DMS 273 treated with DMSO at 0.1 percent for 48 hours (cell line): ENCODE results near the gene CCDC8.
"Not testable (repeated sequence)": the region's sequence is repeated elsewhere in the genome, so short reads cannot be mapped to it uniquely, and the experiment has no call there.

Source experiments
- DNase-seq: peaks from one replicate; lab custom pipeline; 2025; lab: John Stamatoyannopoulos, UW

Gene CCDC8

DNA sequence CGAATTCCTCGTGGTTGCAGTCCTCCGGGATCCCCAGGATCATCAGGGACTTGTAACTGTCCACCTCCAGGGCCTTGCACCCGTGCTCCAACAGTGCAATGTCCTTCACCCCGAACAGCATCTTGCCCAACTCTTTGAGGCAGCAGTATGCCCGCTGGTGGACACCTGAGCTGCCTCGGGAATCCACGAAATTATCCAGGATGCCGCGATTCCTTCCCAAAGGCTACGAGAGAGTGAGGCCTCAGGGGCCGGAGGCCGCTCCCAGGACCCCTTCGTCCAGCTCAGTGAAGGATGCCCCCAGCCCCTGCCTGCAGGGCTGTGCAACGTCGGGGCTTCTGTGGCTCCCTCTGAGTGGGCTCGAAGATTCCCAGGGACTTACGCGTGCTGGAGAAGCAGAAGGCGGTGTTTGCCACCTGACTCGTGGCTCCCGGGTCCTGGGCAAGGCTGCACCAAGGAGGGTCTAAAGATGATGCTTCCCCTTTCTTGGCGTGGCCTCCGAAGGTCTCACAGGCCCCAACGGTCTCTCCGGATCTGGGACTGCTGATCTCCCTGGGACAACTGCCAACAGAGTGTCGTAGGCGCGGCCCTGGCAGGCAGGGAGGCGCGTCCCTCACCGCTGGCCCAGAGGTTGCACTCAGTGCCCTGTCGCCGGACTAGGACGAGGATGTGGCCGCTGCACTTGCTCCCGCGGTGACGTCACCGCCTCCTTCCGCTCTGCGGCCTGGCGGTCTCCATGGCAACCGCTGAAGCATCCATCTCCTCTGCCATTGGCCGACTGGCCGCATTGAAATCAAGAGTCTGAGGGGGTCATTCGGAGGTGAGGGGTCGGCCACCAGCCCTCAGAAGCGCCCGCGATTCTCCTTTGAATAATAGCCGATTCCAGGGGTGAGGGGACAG lies 15.1 kb upstream of the CCDC8 start, which contains the start of gene PNMA8C:
PNMA8C (minus strand) TSS at position 698 of the 897 bp plus-strand sequence; CDS start at position 121, 577 bp downstream.
- DNase-seq = no peak

DNA sequence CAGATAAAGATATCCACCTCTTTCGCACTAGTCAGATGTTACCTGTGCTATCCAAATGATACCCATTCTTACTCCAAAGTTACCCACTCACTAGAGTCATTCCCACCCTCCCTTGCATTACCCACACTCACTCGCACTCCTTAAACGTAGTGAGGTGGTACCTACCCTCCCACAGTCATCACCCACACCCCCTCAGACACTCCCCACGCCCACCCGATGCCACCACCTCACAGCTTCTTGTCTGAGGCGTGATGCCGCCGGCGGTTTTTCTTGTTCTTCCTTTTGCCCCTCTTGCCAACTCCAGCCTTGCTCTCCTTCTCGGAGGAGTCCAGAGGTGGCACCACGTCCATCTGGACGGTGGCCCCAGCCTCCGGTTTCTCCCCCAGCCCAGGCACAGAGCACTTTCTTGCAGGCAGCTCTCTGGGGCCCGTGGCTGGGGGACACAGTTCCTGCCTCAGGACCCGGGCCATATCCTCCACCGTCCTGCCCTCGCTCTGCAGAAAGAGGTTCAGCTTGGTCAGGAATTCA lies 14.2 kb upstream of the CCDC8 start:
- DNase-seq = no peak

DNA sequence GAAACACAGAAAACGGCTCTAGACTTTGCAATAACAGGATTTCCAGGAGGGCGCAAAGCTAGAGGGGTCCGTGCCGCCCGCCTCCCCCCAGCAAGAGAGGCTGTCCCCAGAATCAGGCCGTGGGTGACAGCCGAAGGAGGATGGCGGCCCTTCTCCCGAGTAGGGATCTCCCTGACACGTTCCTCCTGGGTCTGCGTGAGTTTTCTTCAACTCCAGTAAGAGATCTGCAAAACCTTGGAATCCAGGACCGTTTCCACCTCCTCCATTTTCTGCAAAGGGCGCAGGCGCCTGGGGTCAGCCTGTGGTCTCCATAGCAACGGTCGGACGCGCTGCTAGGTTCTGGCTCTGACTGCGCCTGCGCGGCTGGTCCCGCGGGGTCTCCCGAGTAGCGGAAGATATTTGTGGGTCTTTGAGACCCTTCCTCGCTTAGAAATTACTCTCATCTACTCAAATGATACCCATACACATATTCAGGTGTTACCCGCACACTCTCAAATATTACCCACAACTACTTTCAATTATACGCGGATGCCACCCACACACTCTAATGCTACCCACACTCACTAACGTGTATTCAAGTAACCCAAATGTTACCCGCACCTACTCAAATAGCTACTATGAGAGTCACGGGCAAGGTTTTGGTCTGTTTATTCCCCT lies 13.3 kb upstream of the CCDC8 start:
- no peak for DNase-seq

DNA sequence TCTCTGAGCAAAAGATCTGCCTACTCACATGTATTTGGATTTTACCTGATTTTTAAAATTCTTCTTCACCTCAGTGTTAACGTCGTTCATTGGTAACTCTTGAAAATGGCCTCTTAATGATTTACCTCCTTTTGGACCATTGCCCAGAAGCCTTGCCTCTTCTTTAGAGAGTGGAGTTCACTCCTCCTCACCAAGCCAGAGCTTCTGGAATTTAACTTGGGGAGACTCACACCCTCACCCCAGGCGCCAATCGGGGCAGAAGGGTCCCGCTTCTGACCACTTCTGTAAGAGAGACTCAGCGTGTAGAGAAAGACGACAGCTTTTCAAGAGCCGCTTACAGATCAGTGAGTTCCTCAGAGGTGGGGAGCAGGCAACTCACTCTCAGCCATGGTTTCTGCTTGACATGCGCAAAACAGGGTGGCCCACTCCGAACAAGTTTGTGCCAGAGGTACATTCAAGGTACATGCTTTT lies 12.7 kb upstream of the CCDC8 start:
- no peak for DNase-seq

DNA sequence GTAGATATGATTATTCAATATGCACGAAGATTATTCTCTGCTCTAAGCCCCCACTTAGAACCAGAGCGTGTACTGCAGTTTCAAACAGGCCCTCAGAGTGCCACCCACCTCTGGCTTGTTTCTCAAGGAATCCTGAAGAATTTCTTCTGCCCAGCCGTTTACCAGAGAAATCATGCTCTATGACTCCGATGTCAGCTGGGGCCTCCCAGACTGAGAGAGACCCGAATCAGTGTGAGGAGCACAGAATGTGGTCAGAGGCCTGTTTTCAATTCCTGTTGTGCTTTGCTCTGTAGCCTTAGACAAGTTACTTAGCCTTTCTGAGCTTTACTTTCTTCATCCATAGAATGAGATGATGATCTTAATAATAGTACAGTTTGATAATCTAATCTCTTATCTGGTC lies 9.8 kb upstream of the CCDC8 start:
- no peak for DNase-seq

DNA sequence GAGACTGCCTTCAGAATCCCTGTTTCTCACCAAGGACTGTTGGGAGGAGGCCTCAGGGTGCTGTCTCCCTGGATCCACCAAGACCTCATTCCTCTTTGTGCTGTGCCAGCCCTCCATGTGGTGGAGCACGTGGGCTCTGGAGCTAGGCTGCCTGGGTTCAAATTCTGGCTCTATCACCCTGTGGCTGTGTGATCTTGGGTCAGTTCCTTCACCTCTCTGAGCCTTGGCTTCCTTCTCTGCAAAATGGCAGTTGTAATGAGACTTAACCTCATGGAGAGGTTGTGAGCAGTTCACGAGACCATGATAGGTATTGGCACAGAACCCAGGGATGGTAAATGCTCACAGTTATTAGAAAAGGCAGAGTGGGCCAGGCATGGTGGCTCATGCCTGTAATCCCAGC lies 9.0 kb upstream of the CCDC8 start:
- DNase-seq = no peak

DNA sequence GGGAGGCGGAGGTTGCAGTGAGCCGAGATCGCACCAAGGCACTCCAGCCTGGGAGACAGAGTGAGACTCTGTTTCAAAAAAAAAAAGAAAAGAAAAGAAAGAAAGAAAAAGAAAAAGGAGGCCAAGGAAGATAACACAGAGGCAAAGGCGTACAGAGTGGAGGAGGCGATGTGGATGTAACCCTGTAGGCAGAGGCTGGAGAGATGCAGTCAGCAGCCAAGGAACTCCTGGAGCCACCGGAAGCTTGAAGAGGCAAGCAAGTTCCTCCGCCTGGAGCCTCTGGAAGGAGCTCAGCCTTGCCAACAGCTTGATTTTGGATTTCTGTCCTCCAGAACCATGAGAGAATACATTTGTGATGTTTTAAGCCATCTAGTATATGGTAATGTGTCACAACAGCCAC lies 6.7 kb upstream of the CCDC8 start:
- DNase-seq = no peak

DNA sequence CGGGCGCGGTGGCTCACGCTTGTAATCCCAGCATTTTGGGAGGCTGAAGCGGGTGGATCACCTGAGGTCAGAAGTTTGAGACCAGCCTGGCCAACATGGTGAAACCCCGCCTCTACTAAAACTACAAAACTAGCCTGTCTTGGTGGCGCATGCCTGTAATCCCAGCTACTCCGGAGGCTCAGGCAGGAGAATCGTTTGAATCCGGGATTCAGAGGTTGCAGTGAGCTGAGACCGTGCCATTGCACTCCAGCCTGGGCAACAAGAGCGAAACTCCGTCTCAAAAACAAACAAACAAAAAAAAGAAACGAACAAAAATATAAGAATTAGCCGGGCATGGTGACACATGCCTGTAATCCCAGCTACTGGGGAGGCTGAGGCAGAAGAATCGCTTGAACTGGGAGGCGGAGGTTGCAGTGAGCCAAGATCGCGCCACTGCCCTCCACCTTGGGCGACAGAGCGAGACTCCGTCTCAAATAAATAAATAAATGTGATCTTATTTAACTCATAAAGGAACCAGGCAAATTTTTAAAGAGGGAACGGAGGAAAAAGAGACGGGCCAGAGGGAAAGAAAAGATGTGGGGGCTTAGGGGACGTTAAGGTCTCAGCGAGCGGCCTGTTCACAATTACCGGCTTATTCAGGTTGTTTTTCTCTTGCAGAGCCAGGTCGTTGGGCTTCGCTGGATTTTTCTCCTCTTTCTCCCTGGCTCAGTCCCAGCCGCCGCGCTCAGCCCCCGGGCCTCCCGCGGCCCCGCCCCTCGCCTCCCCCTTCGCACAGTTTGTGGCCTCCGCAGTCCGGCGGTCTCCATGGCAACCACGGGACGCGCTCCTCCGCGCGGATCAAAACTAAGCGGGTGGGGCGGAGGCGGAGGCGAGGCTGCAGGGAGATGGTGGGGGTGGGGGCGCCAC lies 2.7 kb upstream of the CCDC8 start:
- DNase-seq = peak; percentile 58

DNA sequence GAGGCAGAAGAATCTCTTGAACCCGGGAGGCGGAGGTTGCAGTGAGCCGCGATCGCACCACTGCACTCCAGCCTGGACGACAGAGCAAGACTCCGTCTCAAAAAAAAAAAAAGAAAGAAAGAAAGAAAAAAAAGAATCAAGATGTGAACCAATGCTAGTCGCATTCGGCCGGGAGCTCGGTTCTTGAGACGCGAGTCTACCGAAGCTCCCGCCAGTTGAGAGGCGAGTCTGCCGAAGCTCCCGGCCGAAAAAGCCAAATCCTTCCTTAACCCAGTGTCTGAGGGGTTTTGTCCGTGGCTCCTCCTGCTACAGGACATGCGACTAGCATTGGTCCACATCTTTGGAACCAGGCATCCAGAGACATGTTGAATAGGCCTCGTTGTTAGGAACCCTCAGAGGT lies 1.5 kb upstream of the CCDC8 start:
- DNase-seq = not testable (repeated sequence)

DNA sequence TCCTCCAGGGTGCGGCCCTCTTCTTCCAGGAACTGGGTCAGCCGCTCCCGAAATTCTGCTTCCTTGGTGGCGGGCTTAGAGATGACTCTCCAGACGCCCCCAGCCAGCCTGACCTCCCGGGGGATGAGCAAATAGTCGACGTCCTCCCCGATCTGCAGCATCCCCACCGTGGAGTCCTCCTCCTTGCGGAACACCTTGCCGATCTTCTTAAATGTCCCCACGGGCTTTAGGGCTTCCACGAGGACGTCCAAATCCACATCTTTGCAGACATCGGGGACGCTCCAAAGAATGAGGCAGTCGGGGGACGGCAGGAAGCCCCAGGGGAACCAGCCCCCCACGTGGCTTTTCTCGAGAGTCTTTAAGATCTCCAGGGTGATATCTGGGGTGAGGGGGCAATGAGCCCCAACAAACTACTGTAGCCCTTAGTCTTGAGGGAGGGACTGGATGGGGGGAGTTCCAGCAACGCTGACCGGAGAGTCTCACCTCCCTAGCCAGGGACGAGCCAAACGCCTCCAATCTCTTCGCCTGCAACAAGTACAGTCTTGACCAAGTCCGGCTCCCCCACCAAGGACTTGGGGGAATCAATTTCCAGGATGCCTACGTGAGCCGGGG lies 608 bp downstream of the CCDC8 start:
- DNase-seq = no peak

DNA sequence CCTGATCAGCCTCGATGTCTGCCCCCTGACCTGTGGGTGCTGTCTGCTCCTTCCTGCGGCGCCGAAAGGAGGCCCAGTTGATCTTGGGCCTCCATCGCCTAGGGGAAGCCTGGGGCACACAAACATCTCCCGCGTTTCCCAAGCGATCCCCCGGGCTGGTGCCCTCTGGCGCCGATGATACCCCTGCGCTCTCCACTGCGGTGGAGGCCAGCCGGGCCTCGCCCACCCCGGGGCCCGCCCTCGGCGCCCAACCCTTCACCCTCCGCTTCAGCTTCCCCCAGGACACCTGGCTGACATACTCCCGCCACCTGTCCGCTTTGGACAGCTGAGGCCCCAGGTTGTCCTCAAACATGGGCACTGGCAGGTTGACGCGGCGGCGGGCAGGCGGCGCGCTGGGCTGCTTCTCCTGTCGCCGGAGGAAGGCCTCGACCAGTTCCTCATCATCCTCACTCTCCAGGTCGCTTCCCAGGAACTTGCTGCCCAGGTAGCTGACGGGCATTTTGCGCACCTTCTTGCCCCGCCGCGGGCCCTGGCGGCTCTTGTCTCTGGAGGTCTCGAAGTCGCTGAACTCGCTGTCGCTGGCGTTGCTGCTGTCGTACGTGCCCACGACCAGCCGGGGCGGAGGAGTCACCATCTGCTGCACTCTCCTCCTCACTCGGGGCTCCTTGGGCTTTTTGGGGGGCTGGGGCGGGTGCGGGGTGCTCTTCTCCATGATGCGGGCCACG lies 1.3 kb downstream of the CCDC8 start:
- no peak for DNase-seq

DNA sequence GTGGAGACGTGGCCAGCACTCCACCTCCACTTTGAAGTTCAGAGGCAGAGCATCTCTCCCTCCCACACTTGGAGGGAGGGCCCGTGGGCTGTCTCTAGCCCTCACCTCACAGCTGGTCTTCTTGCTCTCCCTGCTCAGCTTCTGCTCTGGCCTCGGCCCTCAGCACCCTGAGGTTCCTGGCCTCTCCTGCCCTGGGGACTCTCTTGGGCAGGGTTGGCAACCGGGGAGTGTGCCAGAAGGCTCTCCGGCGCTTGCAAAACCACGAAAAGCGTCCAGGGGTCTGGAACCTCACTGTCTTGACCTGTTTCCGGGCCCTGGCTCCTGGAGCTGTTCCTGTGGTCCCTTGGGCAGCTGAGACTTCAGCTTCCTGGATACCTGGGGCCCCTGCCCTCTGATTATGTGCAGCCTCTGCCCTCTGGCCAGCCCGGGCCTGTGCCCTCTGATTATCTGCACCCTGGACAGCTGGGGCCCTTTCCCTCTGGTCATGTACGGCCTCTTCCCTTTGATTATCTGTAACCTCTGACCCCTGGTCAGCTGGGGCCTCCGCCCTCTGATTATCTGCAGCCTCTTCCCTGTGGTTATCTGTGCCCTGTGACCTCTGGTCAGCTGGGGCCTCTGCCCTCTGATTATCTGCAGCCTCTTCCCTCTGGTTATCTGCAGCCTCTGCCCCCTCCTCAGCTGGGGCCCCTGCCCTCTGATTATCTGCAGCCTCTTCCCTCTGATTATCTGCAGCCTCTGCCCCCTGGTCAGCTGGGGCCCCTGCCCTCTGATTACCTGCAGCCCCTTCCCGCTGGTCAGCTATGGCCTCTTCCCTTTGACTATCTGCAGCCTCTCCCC lies 2.1 kb downstream of the CCDC8 start:
- no peak for DNase-seq

DNA sequence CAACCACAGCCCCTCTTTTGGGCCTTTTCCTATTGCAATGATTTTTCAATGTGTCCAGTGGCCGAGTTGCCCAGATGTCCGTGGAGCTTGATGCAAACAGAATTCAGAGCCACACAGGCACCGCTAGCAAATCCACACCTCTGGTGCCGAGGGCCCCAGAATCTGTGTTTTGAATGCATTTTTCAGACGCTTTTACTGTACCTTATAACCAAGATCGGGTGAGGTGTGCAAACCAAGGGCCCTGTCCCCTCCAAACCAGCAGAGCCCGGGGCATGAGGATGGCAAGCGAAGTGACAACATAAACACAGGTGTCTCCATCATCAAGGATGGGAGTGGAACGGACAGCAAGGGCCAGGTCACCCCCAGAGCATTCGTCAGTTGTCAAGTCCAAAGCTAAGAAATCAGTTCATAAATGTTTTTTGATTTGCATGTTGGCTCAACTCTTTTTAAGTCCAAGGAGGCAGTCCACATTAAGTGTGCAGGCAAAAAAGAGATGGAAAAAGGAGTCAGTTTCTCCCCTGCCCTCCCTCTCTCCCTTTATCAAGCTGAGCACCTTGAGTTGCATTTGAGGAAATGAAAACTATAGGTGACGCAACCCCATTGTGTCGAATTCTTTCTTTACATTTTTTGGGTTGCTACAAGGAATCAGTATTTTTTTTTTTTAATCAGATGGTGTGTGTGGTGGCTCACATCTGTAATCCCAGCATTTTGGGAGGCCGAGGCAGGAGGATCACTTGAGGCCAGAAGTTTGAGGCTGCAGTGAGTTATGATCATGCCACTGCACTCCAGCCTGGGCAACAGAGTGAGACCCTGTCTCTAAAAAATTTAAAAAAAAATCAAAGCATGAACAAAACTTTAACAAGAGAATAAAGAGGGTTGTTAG lies 2.9 kb downstream of the CCDC8 start:
- DNase-seq = no peak

DNA sequence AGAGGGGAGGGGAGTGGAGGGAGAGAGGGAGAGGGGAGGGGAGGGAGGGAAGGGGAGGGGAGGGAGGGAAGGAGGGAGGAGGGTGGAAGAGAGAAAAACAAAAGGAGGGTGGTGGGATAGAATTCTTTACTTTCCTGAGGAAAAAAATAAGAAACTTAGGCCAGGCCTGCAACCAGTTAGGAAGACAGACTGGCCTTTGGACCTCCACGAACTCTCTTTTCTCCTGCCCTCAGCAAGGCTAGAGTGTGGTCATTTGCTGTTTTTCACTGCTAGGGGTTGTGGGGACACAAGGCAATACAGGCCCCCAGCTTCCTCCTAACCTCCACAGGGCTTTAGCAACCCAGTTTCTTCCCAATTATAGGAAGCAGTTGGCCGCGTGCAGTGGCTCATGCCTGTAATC lies 4.2 kb downstream of the CCDC8 start:
- no peak for DNase-seq

DNA sequence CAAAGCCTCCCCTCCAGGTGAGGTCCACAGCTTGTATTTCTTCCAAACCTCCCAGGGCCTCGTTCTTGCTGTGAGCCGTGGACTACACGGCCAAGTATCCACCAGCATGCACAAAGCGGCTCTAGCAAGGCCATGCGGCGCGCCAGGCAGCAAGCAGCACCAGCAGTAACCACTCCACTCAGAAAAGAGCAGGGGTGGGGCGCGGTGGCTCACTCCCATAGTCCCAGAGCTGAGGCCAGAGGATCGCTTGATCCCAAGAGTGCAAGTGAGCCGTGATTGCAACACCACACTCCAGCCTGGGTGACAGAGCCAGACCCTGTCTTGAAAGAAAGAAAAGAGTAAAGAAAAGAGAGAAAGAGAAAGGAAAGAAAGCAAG lies 4.7 kb downstream of the CCDC8 start:
- DNase-seq = no peak

DNA sequence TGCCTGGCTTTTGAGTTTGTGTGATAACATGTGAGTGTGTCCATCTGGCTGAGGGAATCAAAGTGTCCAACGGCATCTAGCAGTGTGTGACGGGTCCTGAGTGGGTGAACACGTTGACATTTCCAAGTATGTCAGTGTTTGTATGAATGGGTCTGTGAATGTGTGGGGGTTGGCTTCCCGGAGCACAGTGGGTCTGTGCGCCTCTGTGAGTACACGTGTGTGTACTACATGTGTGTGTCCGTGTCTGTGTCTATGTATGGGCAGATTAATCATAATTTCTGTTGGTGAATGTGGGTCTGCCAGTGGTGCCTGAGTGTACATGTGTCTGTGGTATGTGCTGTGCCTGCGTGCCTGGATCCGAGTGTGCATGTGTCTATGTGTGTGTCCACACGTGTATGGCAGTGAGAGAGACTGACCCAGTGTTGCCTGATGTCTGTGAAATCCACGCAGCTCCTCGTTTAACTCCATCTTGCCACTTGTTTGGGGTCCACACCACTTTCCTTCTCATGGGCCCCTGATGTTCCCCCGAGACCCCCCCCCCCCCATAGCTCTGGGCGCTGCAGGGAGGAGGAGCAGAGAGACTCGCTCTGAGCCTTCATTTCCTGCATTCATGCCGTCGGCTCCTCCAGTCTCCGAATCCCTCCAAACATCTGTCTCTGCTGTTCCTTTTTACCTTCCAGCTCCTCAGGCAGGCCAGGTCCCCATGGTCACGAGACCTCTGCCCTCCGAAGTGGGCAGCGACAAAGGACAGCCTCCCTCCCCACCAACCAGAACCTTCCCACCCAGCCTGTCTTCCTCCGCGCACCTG lies 5.3 kb downstream of the CCDC8 start:
- no peak for DNase-seq

DNA sequence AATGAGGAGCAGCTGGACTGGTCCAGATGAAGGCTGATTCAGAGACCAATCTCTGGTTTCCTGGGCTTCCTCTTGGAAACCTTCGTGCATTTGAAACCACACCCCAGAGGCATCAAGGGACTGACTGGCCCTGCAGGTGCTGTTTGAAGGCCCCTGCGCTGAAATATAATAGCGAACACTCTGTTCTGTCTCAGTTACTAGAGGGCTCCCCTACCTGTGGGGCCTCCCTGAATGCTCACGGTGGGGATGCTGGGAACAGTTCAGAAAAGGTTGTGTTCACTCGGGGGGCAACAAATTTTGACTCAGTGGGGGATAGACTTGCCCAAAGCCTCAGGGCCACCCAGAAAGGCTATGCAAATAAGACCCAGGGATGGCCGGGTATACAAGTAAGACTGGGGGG lies 6.4 kb downstream of the CCDC8 start:
- no peak for DNase-seq
